PC-9 (cell line): ENCODE measurements around the gene ZBTB45.

Experiments used
- EZH2 ChIP-seq: fragments of 200-600 bp; sonication (generic); IDR thresholded peaks from 2 replicates; pipeline ENCODE4 v1.8.0; 2017; ENCODE audit warnings: antibody characterized with exemption, low read depth
- TF ChIP-seq, protein P1 (sequence below): fragments of 200-600 bp; sonication (generic); conservative IDR thresholded peaks from 2 replicates; pipeline ENCODE4 v1.6.1; 2017; ENCODE audit warnings: mixed run types, antibody characterized with exemption, mild to moderate bottlenecking, moderate library complexity

DNA sequence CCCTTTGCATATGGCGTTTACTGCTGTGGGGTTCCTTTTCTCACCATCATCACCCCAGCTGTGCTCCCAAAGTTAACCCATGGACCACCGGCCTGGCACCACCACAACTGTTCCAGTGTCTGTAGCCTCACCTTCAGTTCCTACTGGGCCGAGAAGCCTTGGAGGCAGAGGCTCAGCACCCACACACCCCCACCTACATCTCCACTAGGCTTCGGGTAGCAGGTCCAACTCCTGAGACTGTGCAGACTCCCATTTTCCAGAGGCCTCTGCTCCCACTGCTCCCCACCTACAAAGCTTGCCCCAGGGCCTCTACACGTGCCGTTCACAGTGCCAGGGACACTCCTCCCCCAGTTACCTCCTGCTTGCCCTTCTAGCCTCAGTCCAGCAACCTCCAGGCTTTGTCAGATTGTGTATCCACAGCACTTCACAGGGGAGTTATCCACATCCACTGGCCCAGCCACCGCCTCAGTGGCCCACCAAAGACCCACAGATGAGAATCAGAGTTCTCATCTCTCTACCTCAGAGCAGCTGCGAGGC is 21.9 kb downstream of the ZBTB45 start:
- TF ChIP-seq EZH2 = no peak
- TF ChIP-seq, protein P1, sequence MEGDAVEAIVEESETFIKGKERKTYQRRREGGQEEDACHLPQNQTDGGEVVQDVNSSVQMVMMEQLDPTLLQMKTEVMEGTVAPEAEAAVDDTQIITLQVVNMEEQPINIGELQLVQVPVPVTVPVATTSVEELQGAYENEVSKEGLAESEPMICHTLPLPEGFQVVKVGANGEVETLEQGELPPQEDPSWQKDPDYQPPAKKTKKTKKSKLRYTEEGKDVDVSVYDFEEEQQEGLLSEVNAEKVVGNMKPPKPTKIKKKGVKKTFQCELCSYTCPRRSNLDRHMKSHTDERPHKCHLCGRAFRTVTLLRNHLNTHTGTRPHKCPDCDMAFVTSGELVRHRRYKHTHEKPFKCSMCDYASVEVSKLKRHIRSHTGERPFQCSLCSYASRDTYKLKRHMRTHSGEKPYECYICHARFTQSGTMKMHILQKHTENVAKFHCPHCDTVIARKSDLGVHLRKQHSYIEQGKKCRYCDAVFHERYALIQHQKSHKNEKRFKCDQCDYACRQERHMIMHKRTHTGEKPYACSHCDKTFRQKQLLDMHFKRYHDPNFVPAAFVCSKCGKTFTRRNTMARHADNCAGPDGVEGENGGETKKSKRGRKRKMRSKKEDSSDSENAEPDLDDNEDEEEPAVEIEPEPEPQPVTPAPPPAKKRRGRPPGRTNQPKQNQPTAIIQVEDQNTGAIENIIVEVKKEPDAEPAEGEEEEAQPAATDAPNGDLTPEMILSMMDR = no peak
